Left ventricle myocardium inferior (tissue), 1 donor: ENCODE data around the gene ITIH4. TPM values are rescaled to one million over a fixed set of nuclear protein-coding genes. Genes with fewer than 3 reads are reported as not detected.
A peak's percentile ranks its signal among the peaks of the same experiment; 100 is the strongest.

Experiments used
- DNase-seq: peaks from one replicate; pipeline ENCODE4 v3.0.0-alpha.2; 2020
- H3K27ac ChIP-seq: fragments of 200-600 bp; replicated peaks from 2 replicates; pipeline ENCODE4 v1.8.0; 2021
- H3K27me3 ChIP-seq: fragments of 200-600 bp; 2 replicates; pipeline ENCODE4 v1.8.0; 2021; ENCODE audit warnings: low read depth
- H3K36me3 ChIP-seq: fragments of 200-600 bp; 2 replicates; pipeline ENCODE4 v1.8.0; 2021
- H3K4me1 ChIP-seq: fragments of 200-600 bp; 2 replicates; pipeline ENCODE4 v1.8.0; 2021
- H3K4me3 ChIP-seq: fragments of 200-600 bp; 2 replicates; pipeline ENCODE4 v1.8.0; 2021; ENCODE audit warnings: mild to moderate bottlenecking, moderate library complexity
- H3K9me3 ChIP-seq: fragments of 200-600 bp; replicated peaks from 2 replicates; pipeline ENCODE4 v1.8.0; 2021
- CTCF ChIP-seq: fragments of 200-600 bp; IDR thresholded peaks from 2 replicates; pipeline ENCODE4 v1.8.0; 2021; ENCODE audit warnings: antibody characterized with exemption, mild to moderate bottlenecking, borderline replicate concordance
- intact Hi-C: fragments of 100-400 bp; cut with micrococcal nuclease; formaldehyde crosslinking; loops from one replicate; pipeline ENCODE4 v1.11.0; 2022
- microRNA-seq: library from miRNA; unstranded; fragments of <30 nt; microRNA quantifications from one replicate; pipeline ENCODE4 v1.2.0, GENCODE V29; 2020
- total RNA-seq: library from RNA; stranded (reverse); fragmentation: NEBNext Ultra II Directional; extraction: Animal tissue kit (Norgen Biotek cat#: 25700); gene quantifications from one replicate; pipeline ENCODE4 v1.2.1, GENCODE V29; 2021
- donor health status: DM: no; HTN: yes; CAD: no; lungs with severe emphysema.

ITIH4 gene
- total RNA-seq, 1 donor from 2014 or later = 5.0 TPM

DNA sequence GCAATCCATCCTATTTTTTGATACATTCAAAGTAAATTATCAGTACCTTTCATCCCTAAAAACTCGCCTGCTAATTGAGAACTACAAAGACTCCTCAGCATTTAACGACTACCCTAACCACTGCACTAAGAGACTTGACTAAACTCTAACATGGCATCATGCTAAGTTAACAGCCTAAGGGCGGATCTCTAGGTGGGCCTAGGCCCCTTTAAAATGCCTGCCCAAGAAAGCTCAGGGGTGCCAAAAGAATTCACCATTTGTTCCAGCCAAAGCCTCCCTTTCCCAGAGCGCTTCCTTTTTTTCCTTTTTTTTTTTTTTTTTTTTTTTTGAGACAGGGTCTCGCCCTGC lies 59.2 kb downstream of the ITIH4 start:
- H3K4me1 ChIP-seq = peaks cover 26% of the 10 kb centered on the region
- peak overlapping the region; percentile 87 for H3K27ac ChIP-seq
- H3K9me3 ChIP-seq = no peaks in the 10 kb centered on the region
- no peak for DNase-seq
- H3K4me3 ChIP-seq = peak overlapping the region; percentile 95
- no peak for TF ChIP-seq CTCF
- intact Hi-C loops = no loop called here
- no peaks in the 10 kb centered on the region for H3K27me3 ChIP-seq
- H3K36me3 ChIP-seq = peaks cover 20% of the 10 kb centered on the region

DNA sequence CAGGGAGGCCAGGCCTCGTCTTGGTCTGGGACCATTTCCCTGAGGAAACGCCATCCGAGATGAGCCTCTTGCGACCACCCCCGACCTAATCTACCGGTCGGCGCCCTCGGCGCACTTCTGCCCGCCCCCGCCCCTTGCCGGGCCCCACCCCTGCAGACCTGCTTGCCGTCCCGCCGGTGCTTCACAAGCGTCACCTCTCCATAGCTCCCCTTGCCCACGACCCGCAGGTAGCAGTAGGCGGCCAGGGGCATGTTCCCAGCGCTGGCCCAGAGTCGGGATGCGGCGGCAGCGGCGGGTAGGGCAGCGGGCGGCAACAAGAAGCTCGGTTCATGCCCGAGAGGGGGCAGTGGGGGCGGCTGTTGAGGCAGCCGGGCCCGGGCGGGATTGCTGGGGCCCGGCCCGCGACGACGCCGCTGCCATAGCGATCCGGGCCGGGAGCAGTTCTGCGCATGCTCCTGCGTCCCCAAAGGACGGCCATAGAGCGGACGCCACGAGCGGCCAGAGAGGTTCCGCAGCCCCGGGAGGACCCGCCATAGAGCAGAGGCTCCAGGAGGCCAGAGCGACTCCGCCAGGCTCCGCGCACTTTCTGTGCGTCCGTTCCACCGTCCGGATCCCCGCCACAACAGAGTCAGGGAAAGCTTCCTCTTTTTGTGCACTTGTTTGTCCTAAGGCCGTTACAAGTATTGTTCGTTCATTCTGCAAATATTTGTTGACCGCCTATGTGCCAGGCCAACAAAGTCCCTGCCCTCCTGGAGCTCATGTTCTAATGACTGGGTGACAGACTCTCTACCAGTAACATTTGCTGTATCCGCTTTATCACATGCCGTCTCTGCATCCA lies 59.8 kb downstream of the ITIH4 start, which contains the start of gene NEK4:
Gene NEK4 (minus strand): TSS at position 445 of the 838 bp plus-strand sequence. CDS start 194 bp downstream, at position 251.
- peak within 1 kb of the TSS; percentile 87 for H3K27ac ChIP-seq
- H3K27me3 ChIP-seq = no peaks in the 10 kb centered on the region
- peaks cover 26% of the 10 kb centered on the region for H3K4me1 ChIP-seq
- peak within 1 kb of the TSS; percentile 95 for H3K4me3 ChIP-seq
- H3K9me3 ChIP-seq = no peaks in the 10 kb centered on the region
- no peak for TF ChIP-seq CTCF
- peak; percentile 94 for DNase-seq
- intact Hi-C loops = no loop called here
- H3K36me3 ChIP-seq = peaks cover 25% of the 10 kb centered on the region

DNA sequence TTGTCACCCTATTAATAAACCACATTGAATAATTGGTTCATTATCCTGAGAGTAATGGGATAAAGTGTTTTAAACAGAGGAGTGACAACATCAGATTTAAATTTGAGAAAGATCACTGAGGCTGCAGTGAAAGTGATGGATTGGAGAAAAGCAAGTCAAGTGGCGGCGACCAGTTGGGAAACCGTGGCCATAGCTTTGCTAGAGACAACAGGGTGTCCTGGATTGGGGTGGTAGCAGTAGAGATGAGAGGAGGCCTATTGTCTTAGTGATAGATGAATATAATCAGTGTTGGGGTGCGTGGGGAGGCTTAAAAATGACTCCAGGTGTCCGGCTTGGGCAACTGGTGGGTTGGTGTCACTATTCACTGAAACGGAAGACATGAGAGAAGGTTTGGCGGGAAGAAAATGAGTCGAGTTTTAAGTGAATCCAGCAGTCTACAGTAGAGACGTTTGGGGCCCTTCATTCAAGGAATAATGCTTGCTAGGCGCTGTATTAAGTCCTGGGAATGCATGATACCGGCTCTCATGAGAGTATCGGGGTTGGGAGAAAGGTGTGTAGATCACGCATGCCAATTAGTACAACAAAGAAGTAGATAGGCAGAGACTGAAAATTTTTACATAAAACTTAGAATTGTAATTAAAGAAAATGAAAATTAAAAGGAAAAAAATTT lies 60.6 kb downstream of the ITIH4 start:
- no peaks in the 10 kb centered on the region for H3K27me3 ChIP-seq
- peak overlapping the region; percentile 87 for H3K27ac ChIP-seq
- TF ChIP-seq CTCF = no peak
- peaks cover 33% of the 10 kb centered on the region for H3K36me3 ChIP-seq
- no peak for DNase-seq
- H3K9me3 ChIP-seq = no peaks in the 10 kb centered on the region
- intact Hi-C loops = no loop called here
- H3K4me1 ChIP-seq = peaks cover 26% of the 10 kb centered on the region
- peak overlapping the region; percentile 95 for H3K4me3 ChIP-seq

DNA sequence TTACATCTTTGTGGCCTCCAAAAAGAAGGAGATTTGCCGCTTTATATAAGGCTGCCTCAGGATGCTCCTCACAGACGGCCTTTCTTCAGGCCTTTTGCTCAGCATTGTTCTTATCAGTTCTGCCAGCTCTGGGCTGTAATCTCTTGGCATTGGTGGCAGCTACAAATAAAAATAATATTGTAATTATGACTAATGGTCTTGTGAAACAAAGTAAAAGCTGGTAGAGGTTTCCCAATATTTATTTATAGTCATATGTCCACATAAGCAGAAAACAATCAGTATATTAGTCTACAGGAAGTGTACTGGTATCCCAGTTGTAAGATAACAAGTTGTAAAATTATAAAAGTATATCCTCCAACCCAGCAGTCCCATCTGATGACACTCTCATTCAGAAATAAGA lies 67.0 kb downstream of the ITIH4 start:
- Histone ChIP-seq H3K27ac (peak overlapping the region; percentile 2), H3K4me1 (peaks cover 11% of the 10 kb centered on the region), H3K4me3 (no peak overlapping the region), H3K27me3 (no peaks in the 10 kb centered on the region), H3K9me3 (no peaks in the 10 kb centered on the region), H3K36me3 (peaks cover 96% of the 10 kb centered on the region)
- intact Hi-C loops = no loop called here
- DNase-seq = no peak
- TF ChIP-seq CTCF = no peak

Small RNA genes within 50 kb of the gene (microRNA-seq; reads per million reads assigned to microRNA genes)
- not detected for gene MIR8064

Other genes starting within 250 kb of the ITIH4 start
- gene PBRM1, start 144.8 kb downstream of the ITIH4 start, total RNA-seq = 52.3 TPM
- gene GNL3, start 144.6 kb downstream of the ITIH4 start, total RNA-seq = 26.8 TPM
- 29.2 TPM for gene GLT8D1, start 124.9 kb downstream of the ITIH4 start, total RNA-seq
- 85.8 TPM for gene SPCS1, start 124.6 kb downstream of the ITIH4 start, total RNA-seq
- gene NEK4, start 59.7 kb downstream of the ITIH4 start, total RNA-seq = 17.7 TPM
- gene ITIH1, start 53.1 kb downstream of the ITIH4 start, total RNA-seq = not detected
- 0.55 TPM for gene ITIH3, start 35.9 kb downstream of the ITIH4 start, total RNA-seq
- gene MUSTN1, start 4.3 kb upstream of the ITIH4 start, total RNA-seq = 32.7 TPM
- gene STIMATE, start 66.9 kb upstream of the ITIH4 start, total RNA-seq = 6.3 TPM
- gene SFMBT1, start 215.4 kb upstream of the ITIH4 start, total RNA-seq = 15.9 TPM